Ovary (tissue), 3 donors: ENCODE measurements around the gene PTMS.

Experiments used
- CTCF ChIP-seq, 3 donors: fragments of 450-650 bp in 2 of 3; fragments of 200-600 bp in 1 of 3; IDR thresholded peaks; one replicate each; pipeline versions ENCODE4 v1.5.1 to v1.8.0; 2016 to 2022; ENCODE audit warnings: antibody characterized with exemption in 3 of 3, mild to moderate bottlenecking in 1 of 3
- EP300 ChIP-seq: sonication (generic); formaldehyde crosslinking; IDR thresholded peaks from one replicate; pipeline ENCODE4 v1.6.1; 2017; ENCODE audit warnings: antibody characterized with exemption
- POLR2A ChIP-seq: fragments of 450-650 bp; IDR thresholded peaks from one replicate; pipeline ENCODE4 v1.6.1; 2017; ENCODE audit warnings: antibody characterized with exemption, mild to moderate bottlenecking, moderate library complexity
- donor health status: DM: no; HTN: no; CAD: no.

- TF ChIP-seq POLR2A (no peak), CTCF (IDR thresholded peaks at IDR 0.05) (no peak), EP300 (no peak)
These were observed 41.0 kb downstream of the PTMS start for GRCh38 chr12:6807170-6807569.
